Endodermal cell (in vitro differentiated cells): ENCODE measurements around the gene ADAMTS13. TPM values are rescaled to one million over a fixed set of nuclear protein-coding genes. Genes with fewer than 3 reads are reported as not detected.

ENCODE experiments used
- DNase-seq: peaks from one replicate; pipeline ENCODE4 v3.0.0-alpha.2; 2017
- H3K27ac ChIP-seq: 2 replicates; pipeline ENCODE4 v1.5.1; 2013; ENCODE audit warnings: mild to moderate bottlenecking, low read depth, low read length, moderate library complexity
- H3K27me3 ChIP-seq: 2 replicates; pipeline ENCODE4 v1.6.1; 2013; ENCODE audit warnings: mild to moderate bottlenecking, low read length, moderate library complexity; ENCODE audit not compliant: insufficient read depth, control insufficient read depth, poor library complexity, severe bottlenecking
- H3K36me3 ChIP-seq: 2 replicates; pipeline ENCODE4 v1.7.0; 2013; ENCODE audit warnings: mild to moderate bottlenecking, low read length, moderate library complexity; ENCODE audit not compliant: control insufficient read depth, insufficient read depth
- H3K4me1 ChIP-seq: one replicate; pipeline ENCODE4 v1.7.0; 2013; ENCODE audit warnings: low read length; ENCODE audit not compliant: control insufficient read depth, insufficient read depth
- H3K4me3 ChIP-seq: 2 replicates; pipeline ENCODE4 v1.5.1; 2013; ENCODE audit warnings: mild to moderate bottlenecking, low read length, moderate library complexity
- H3K9ac ChIP-seq: 2 replicates; pipeline ENCODE4 v1.6.1; 2013; ENCODE audit warnings: mild to moderate bottlenecking, low read length, moderate library complexity; ENCODE audit not compliant: poor library complexity, severe bottlenecking; ENCODE audit errors: extremely low read depth
- H3K9me3 ChIP-seq: 2 replicates; pipeline ENCODE4 v1.6.1; 2013; ENCODE audit warnings: mild to moderate bottlenecking, low read length, moderate library complexity; ENCODE audit not compliant: control insufficient read depth
- H3K27ac Mint-ChIP-seq: 2 replicates; pipeline ENCODE4 v1.8.0; 2020; ENCODE audit warnings: mixed read lengths
- H3K27me3 Mint-ChIP-seq: 2 replicates; pipeline ENCODE4 v1.8.0; 2021; ENCODE audit warnings: mild to moderate bottlenecking, mixed read lengths; ENCODE audit not compliant: insufficient read depth
- H3K36me3 Mint-ChIP-seq: 2 replicates; pipeline ENCODE4 v1.8.0; 2020; ENCODE audit warnings: low read depth, mixed read lengths
- H3K4me1 Mint-ChIP-seq: 2 replicates; pipeline ENCODE4 v1.8.0; 2020; ENCODE audit warnings: mixed read lengths
- H3K4me3 Mint-ChIP-seq: 2 replicates; pipeline ENCODE4 v1.8.0; 2020; ENCODE audit warnings: mild to moderate bottlenecking, moderate library complexity, mixed read lengths
- H3K9me3 Mint-ChIP-seq: 2 replicates; pipeline ENCODE4 v1.8.0; 2020; ENCODE audit warnings: mild to moderate bottlenecking, mixed read lengths
- CTCF ChIP-seq: fragments of 200-600 bp; sonication (generic); conservative IDR thresholded peaks from 2 replicates; pipeline ENCODE4 v1.5.0; 2021; ENCODE audit warnings: antibody characterized with exemption, mild to moderate bottlenecking
- WGBS, 2 experiments: methylation state at CpG; one replicate each; pipeline versions ENCODE4 v1.1.5 to v1.1.7; 2013; ENCODE audit warnings: missing lambda C conversion rate in 2 of 2, mixed read lengths in 1 of 2; ENCODE audit not compliant: insufficient coverage in 1 of 2, insufficient read length in 1 of 2; 5-methylcytosine and 5-hydroxymethylcytosine counted together
- total RNA-seq, 2 donors: library from RNA; stranded (reverse); fragmentation: NEBNext Ultra II Directional in 1 of 2; extraction: Animal tissue kit (Norgen Biotek cat#: 25700) in 1 of 2; gene quantifications; 2 replicates in 1 of 2; 3 replicates in 1 of 2; pipeline ENCODE4 v1.2.1, GENCODE V29; 2021

The ADAMTS13 gene
- total RNA-seq, 2 donors from 2014 or later = 13.5 to 21.7 TPM

- 91 to 95% methylated on average over 4 to 12 of the region's 12 CpGs for WGBS, 2 experiments
- no peaks in the 10 kb centered on the region for H3K9me3 Mint-ChIP-seq
- no peaks in the 10 kb centered on the region for H3K9me3 ChIP-seq
- TF ChIP-seq CTCF = no peak
- no peak overlapping the region for H3K27ac ChIP-seq
- no peaks in the 10 kb centered on the region for H3K36me3 ChIP-seq
- H3K36me3 Mint-ChIP-seq = no peaks in the 10 kb centered on the region
- H3K4me1 Mint-ChIP-seq = no peaks in the 10 kb centered on the region
- no peak overlapping the region for H3K9ac ChIP-seq
- no peaks in the 10 kb centered on the region for H3K4me1 ChIP-seq
- no peak overlapping the region for H3K4me3 ChIP-seq
- DNase-seq = no peak
- no peak overlapping the region for H3K27ac Mint-ChIP-seq
- H3K27me3 ChIP-seq = no peaks in the 10 kb centered on the region
- H3K4me3 Mint-ChIP-seq = no peak overlapping the region
- H3K27me3 Mint-ChIP-seq = no peaks in the 10 kb centered on the region
Observed at GRCh38 chr9:133440874-133441273, 18.7 kb downstream of the ADAMTS13 start.

GRCh38 chr9:133441571-133441970 is 19.4 kb downstream of the ADAMTS13 start:
- no peaks in the 10 kb centered on the region for H3K9me3 Mint-ChIP-seq
- WGBS, 2 experiments = 88 to 89% methylated on average over 3 to 5 of the region's 5 CpGs
- no peaks in the 10 kb centered on the region for H3K4me1 Mint-ChIP-seq
- H3K27me3 Mint-ChIP-seq = no peaks in the 10 kb centered on the region
- no peak overlapping the region for H3K4me3 Mint-ChIP-seq
- no peak overlapping the region for H3K27ac ChIP-seq
- no peak overlapping the region for H3K4me3 ChIP-seq
- TF ChIP-seq CTCF = no peak
- H3K36me3 ChIP-seq = no peaks in the 10 kb centered on the region
- no peaks in the 10 kb centered on the region for H3K4me1 ChIP-seq
- H3K9ac ChIP-seq = no peak overlapping the region
- no peak overlapping the region for H3K27ac Mint-ChIP-seq
- no peaks in the 10 kb centered on the region for H3K27me3 ChIP-seq
- H3K9me3 ChIP-seq = no peaks in the 10 kb centered on the region
- no peaks in the 10 kb centered on the region for H3K36me3 Mint-ChIP-seq
- DNase-seq = no peak

GRCh38 chr9:133443248-133443647 is 21.1 kb downstream of the ADAMTS13 start:
- Mint-ChIP-seq H3K4me1 (no peaks in the 10 kb centered on the region), H3K9me3 (no peaks in the 10 kb centered on the region), H3K36me3 (no peaks in the 10 kb centered on the region), H3K27ac (no peak overlapping the region), H3K4me3 (no peak overlapping the region), H3K27me3 (no peaks in the 10 kb centered on the region)
- Histone ChIP-seq H3K9me3 (no peaks in the 10 kb centered on the region), H3K27ac (no peak overlapping the region), H3K27me3 (no peaks in the 10 kb centered on the region), H3K4me3 (no peak overlapping the region), H3K4me1 (no peaks in the 10 kb centered on the region), H3K9ac (no peak overlapping the region), H3K36me3 (no peaks in the 10 kb centered on the region)
- 91 to 93% methylated on average over 7 to 15 of the region's 15 CpGs for WGBS, 2 experiments
- no peak for TF ChIP-seq CTCF
- no peak for DNase-seq
